GM21381 (cell line): ENCODE measurements around the gene TRABD.

Experiments
- ATAC-seq: cut with Tn5 transposase; IDR thresholded peaks from one replicate; pipeline ENCODE4 v1.9.1; 2021; ENCODE audit warnings: mild to moderate bottlenecking, moderate library complexity; ENCODE audit not compliant: unreplicated experiment

The TRABD gene

DNA sequence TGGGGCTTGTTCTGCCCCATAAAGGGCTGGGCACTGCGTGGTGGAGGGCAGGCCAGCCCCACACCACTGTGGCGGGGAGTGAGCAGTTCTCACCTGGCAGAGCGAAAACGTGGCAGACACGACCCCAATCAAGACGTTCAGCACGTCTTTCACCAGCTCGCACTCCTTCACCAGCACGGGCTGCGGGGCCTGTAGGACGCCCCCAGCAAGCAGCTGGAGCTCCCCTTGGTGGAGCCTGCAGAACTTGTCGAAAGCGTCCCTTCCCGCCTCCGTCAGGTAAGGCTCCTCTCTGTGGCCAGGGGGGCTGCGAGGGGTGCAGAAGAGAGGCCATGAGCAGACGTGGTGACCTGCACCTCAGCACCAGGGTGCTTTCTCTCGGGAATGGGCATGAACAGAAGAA lies 47.5 kb downstream of the TRABD start:
- no peak for ATAC-seq

DNA sequence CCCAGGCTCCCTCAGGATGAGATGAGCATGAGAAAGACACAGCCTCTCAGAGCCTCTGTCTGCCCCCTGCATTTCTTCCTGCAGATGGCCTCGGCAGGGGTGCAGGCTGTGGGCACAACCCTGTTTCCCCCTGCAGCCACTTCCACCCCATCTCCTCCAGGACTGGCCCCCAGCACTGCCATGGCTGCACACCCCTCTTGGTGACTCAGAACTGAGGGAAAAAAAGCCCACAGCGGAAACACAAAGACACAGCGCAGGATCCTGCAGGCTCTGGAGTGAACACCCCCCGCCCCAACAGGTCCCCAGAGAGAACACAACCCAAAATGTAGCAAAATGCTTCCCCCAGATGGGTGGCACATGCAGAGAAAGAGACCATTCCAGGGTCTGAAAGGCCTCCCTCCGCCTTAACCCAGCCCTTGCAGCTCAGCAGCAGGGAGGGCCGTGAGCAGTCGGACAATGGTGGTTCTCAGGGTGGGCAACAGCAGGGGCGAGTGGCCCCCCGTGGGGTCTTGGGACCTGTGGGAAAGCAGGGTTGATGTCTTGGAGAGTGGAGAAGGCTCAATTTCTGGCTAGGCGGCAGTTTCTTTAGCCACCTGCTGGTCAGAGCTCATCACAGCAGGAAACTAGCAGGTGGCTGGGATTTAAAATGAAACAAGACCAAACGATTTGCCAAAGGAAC lies 51.2 kb downstream of the TRABD start:
- ATAC-seq: no peak

- no peak for ATAC-seq
These were observed 53.0 kb downstream of the TRABD start for GRCh38 chr22:50238755-50239154.

- ATAC-seq: no peak
These were observed 56.8 kb downstream of the TRABD start for GRCh38 chr22:50242406-50242949.

GRCh38 chr22:50243685-50244419 lies 58.1 kb downstream of the TRABD start:
- no peak for ATAC-seq

DNA sequence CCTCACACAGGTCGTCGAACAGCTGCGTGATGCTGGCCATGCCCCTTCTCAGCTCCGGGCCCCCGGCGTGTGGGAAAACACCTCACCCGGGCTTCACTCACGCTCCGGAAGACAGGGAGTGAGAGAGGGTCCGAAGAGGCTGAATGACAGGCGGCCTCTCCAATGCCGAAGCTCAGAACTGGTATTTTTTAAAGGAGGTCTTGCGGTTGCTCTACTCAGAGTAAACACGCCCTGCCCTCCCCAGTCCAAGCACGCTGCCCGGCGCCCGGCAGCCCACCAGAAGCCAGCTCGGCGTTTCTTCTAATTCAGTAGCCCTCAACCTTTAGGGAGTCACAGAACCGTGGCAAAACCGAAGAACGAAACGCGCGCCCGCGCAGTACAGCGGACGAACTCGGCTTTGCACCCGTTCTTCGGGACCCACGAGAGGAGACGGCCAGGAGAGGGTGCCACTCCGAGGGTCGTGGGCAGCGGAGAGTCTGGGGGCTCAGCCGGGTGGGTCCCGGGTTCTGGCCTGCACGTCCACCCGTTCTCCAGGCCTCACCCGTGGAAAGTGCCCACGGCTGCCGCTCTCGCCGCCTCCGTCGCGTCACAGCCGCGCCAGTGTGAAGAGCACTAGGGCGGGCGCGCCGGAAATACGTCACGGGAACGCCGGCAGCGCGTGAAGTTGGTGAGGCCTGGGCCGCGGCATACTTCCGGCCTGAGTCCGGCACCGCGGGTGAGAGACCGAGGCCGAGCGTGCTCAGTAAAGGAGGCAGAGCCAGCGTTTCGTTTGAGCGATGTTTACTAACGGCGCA lies 58.9 kb downstream of the TRABD start, which contains the start of gene TUBGCP6:
TSS of gene TUBGCP6 (minus strand) at position 604 of the 794 bp plus-strand sequence. CDS start at position 40, 564 bp downstream.
- peak; percentile 64 for ATAC-seq

GRCh38 chr22:50245214-50246072 lies 59.7 kb downstream of the TRABD start:
- ATAC-seq: no peak

GRCh38 chr22:50246242-50247175 lies 60.8 kb downstream of the TRABD start:
- ATAC-seq: no peak

GRCh38 chr22:50247748-50248147 lies 62.0 kb downstream of the TRABD start:
- ATAC-seq: no peak

DNA sequence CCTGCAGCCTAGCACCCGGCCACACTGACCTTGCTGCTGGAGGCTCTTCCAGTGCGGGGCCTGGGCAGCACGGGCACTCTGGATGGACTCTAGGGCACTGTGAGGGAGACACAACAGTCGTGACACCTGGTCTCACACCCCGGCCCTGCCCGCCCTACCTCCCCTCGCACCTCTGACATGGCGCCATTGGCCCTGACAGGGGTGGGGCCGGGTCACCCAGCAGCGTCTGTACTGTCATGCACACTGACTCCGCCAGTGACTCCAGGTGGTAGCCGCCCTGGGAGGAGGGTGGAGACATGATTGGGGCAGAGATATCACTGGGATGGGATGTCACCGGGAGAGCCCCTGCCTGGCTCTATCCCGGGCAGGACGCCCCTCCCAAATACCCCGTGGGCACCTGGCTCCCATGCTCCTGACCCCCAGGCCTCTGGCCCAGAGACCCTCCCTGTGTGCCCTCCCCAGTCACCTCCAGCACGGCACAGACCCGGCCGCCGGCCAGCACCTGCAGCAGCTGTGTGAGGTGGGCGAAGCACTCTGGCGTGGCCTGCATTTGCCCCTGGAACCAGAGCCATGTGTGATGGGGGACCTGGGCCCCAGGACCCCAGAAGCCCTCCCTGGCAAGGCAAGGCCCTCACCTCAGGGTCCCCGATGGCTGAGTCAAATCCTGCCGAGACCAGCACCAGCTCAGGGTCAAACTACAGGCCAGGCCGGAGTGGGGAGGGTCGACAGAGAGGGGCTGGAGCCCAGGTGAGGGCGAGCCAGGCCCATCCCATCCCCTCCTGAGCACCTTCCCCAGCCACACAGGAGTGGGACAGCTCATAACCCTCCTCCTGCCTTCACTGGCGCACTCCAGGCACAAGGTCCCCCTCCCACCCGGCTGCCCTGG lies 62.7 kb downstream of the TRABD start:
- ATAC-seq: no peak
